Esophagus squamous epithelium (tissue), 5 donors: ENCODE measurements around the gene STXBP6. TPM values are rescaled to one million over a fixed set of nuclear protein-coding genes. Genes with fewer than 3 reads are reported as not detected.

Source experiments
- DNase-seq: peaks from one replicate; lab custom pipeline; 2025; lab: John Stamatoyannopoulos, UW
- H3K27ac ChIP-seq, 4 donors: fragments of 200-600 bp; sonication (generic); one replicate each; pipeline ENCODE4 v1.5.1; 2016 to 2019; ENCODE audit warnings: mild to moderate bottlenecking in 1 of 4
- H3K27me3 ChIP-seq, 4 donors: fragments of 200-600 bp; sonication (generic); 1 replicate in 3 of 4; 2 replicates in 1 of 4; pipeline versions ENCODE4 v1.5.1 to v1.6.0; 2017 to 2021; ENCODE audit warnings: antibody characterized with exemption in 1 of 4
- H3K36me3 ChIP-seq, 3 donors: fragments of 200-600 bp; sonication (generic); one replicate each; pipeline ENCODE4 v1.5.1; 2016 to 2019
- H3K4me1 ChIP-seq, 3 donors: fragments of 200-600 bp; sonication (generic); one replicate each; pipeline ENCODE4 v1.5.1; 2017 to 2019
- H3K4me3 ChIP-seq, 4 donors: fragments of 200-600 bp; sonication (generic); 1 replicate in 3 of 4; 2 replicates in 1 of 4; pipeline ENCODE4 v1.5.1; 2016 to 2019; ENCODE audit warnings: mild to moderate bottlenecking in 2 of 4, moderate library complexity in 1 of 4
- H3K9me3 ChIP-seq, 3 donors: fragments of 200-600 bp; sonication (generic); one replicate each; pipeline ENCODE4 v1.5.1; 2016 to 2019
- CTCF ChIP-seq, 6 experiments: fragments of 450-650 bp in 4 of 6; fragments of 200-600 bp in 2 of 6; sonication (generic) in 2 of 6; IDR thresholded peaks; one replicate each; pipeline ENCODE4 v1.5.1; 2016 to 2019; ENCODE audit warnings: antibody characterized with exemption in 6 of 6, mild to moderate bottlenecking in 4 of 6, moderate library complexity in 4 of 6
- POLR2A ChIP-seq, 4 donors: fragments of 450-650 bp; IDR thresholded peaks; one replicate each; pipeline ENCODE4 v1.6.1; 2017; ENCODE audit warnings: antibody characterized with exemption in 4 of 4, mild to moderate bottlenecking in 4 of 4, moderate library complexity in 3 of 4
- WGBS, 2 donors: methylation state at CpG; one replicate each; pipeline ENCODE4 v1.1.5; 2018; 5-methylcytosine and 5-hydroxymethylcytosine counted together
- intact Hi-C: fragments of 100-400 bp; cut with DNase I; formaldehyde crosslinking; loops from one replicate; pipeline ENCODE4 v1.15.0; 2022
- total RNA-seq, 4 donors: library from RNA; depleted of rRNA; stranded (reverse); fragments of >200 nt; gene quantifications; one replicate each; pipeline ENCODE4 v1.1.0, GENCODE V29; 2016
- donor health status: DM: yes; HTN: yes; CAD: no.

The STXBP6 gene
- total RNA-seq, 4 donors from 2014 or later: 1.2 to 9.7 (median 2.8) TPM

- no peak for TF ChIP-seq POLR2A (IDR thresholded peaks at IDR 0.05)
- TF ChIP-seq CTCF (IDR thresholded peaks at IDR 0.05): no peak
- no peaks in the 10 kb centered on the region for H3K36me3 ChIP-seq
- no peak for DNase-seq
- intact Hi-C loops: no loop called here
- 82 to 87% methylated on average over 3 of the region's 3 CpGs for WGBS, 2 donors
- H3K27ac ChIP-seq: no peak overlapping the region
- no peaks in the 10 kb centered on the region for H3K9me3 ChIP-seq
- H3K4me1 ChIP-seq: peaks cover 0 to 8% (median 0%) of the 10 kb centered on the region in 3 donors
- no peak overlapping the region for H3K4me3 ChIP-seq
- H3K27me3 ChIP-seq: no peaks in the 10 kb centered on the region
Measured at GRCh38 chr14:25010471-25010870, 39.5 kb downstream of the STXBP6 start.

- no peak overlapping the region for H3K27ac ChIP-seq
- H3K9me3 ChIP-seq: no peaks in the 10 kb centered on the region
- WGBS, 2 donors: 51 to 76% methylated on average over 2 to 3 of the region's 3 CpGs
- H3K27me3 ChIP-seq: no peaks in the 10 kb centered on the region
- no peak overlapping the region for H3K4me3 ChIP-seq
- no peak for TF ChIP-seq POLR2A (IDR thresholded peaks at IDR 0.05)
- no peak for TF ChIP-seq CTCF (IDR thresholded peaks at IDR 0.05)
- H3K36me3 ChIP-seq: no peaks in the 10 kb centered on the region
- intact Hi-C loops: no loop called here
- DNase-seq: no peak
- H3K4me1 ChIP-seq: peaks cover 0 to 8% (median 0%) of the 10 kb centered on the region in 3 donors
Measured at GRCh38 chr14:25009891-25010290, 40.1 kb downstream of the STXBP6 start.

GRCh38 chr14:25007832-25008231, 42.1 kb downstream of the STXBP6 start:
- Histone ChIP-seq H3K27ac (no peak overlapping the region), H3K9me3 (no peaks in the 10 kb centered on the region), H3K36me3 (no peaks in the 10 kb centered on the region), H3K4me1 (peaks cover 0 to 8% (median 0%) of the 10 kb centered on the region in 3 donors), H3K4me3 (no peak overlapping the region), H3K27me3 (no peaks in the 10 kb centered on the region)
- 30 to 69% methylated on average over 1 of the region's 1 CpG for WGBS, 2 donors
- intact Hi-C loops: no loop called here
- no peak for DNase-seq
- TF ChIP-seq POLR2A (IDR thresholded peaks at IDR 0.05) (no peak), CTCF (IDR thresholded peaks at IDR 0.05) (no peak)

- no peak for DNase-seq
- intact Hi-C loops: no loop called here
- WGBS, 2 donors: 52% methylated on average over 9 of the region's 9 CpGs
- no peak for TF ChIP-seq POLR2A (IDR thresholded peaks at IDR 0.05)
- TF ChIP-seq CTCF (IDR thresholded peaks at IDR 0.05): no peak
- Histone ChIP-seq H3K4me1 (peaks cover 0 to 8% (median 0%) of the 10 kb centered on the region in 3 donors), H3K27me3 (no peaks in the 10 kb centered on the region), H3K9me3 (no peaks in the 10 kb centered on the region), H3K4me3 (no peak overlapping the region), H3K27ac (no peak overlapping the region), H3K36me3 (no peaks in the 10 kb centered on the region)
Measured at GRCh38 chr14:25006961-25007795, 42.8 kb downstream of the STXBP6 start.

DNA sequence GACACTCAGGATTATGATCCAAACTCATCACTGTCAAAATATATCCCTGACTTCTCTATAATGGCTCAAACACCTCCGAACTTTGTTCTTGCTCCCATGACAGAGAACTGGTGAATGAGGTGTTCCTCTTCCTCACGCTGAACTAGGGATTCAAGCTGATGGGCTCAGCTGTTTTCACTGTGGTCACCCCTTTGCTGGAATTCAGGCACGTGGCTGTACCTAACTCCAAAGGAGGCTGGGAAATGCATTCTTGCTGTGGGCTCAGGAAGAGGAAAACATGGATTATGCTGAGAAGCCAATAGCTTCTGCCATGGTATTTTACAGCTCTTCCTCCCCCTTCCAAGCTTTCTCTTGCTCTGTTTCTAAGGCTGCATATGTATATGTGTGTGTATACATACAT, 43.9 kb downstream of the STXBP6 start:
- no peaks in the 10 kb centered on the region for H3K27me3 ChIP-seq
- no peak for DNase-seq
- no peaks in the 10 kb centered on the region for H3K36me3 ChIP-seq
- TF ChIP-seq POLR2A (IDR thresholded peaks at IDR 0.05) (no peak), CTCF (IDR thresholded peaks at IDR 0.05) (no peak)
- intact Hi-C loops: no loop called here
- no peak overlapping the region for H3K27ac ChIP-seq
- 77 to 78% methylated on average over 2 to 3 of the region's 3 CpGs for WGBS, 2 donors
- H3K9me3 ChIP-seq: no peaks in the 10 kb centered on the region
- H3K4me3 ChIP-seq: no peak overlapping the region
- peaks cover 0 to 10% (median 6%) of the 10 kb centered on the region in 3 donors for H3K4me1 ChIP-seq
